GM12878 (cell line): ENCODE data around the gene KRIT1.

Source experiments
- BCLAF1 ChIP-seq: fragments of 450-650 bp; IDR thresholded peaks from 2 replicates; pipeline ENCODE4 v1.6.1; 2017; ENCODE audit warnings: antibody characterized with exemption, mild to moderate bottlenecking, moderate library complexity
- CTCF ChIP-seq, 3 experiments: IDR thresholded peaks in 2 of 3; conservative IDR thresholded peaks in 1 of 3; 2 replicates each; pipeline ENCODE4 v1.5.1; 2011; ENCODE audit warnings: low read depth in 3 of 3, low read length in 3 of 3, mild to moderate bottlenecking in 3 of 3, control low read depth in 2 of 3, moderate library complexity in 2 of 3, inconsistent platforms in 1 of 3, mixed read lengths in 1 of 3; ENCODE audit not compliant: control insufficient read depth in 2 of 3, insufficient read depth in 1 of 3; ENCODE audit errors: extremely low read depth in 1 of 3
- EGR1 ChIP-seq, 2 experiments: IDR thresholded peaks; 1 replicate in 1 of 2; 2 replicates in 1 of 2; pipeline ENCODE4 v1.6.1; 2011 to 2012; ENCODE audit warnings: low read depth in 2 of 2, low read length in 2 of 2, borderline replicate concordance in 1 of 2, mild to moderate bottlenecking in 1 of 2, moderate library complexity in 1 of 2
- LARP7 ChIP-seq: fragments of 450-650 bp; IDR thresholded peaks from 2 replicates; pipeline ENCODE4 v1.6.1; 2017; ENCODE audit warnings: mild to moderate bottlenecking
- MYB ChIP-seq: fragments of 150-350 bp; IDR thresholded peaks from 2 replicates; pipeline ENCODE4 v1.6.1; 2014; ENCODE audit warnings: mild to moderate bottlenecking, low read depth, low read length, borderline replicate concordance
- POU2F2 ChIP-seq: IDR thresholded peaks from 3 replicates; pipeline ENCODE4 v1.6.1; 2011; ENCODE audit warnings: low read depth, mild to moderate bottlenecking, low read length, borderline replicate concordance
- RB1 ChIP-seq: fragments of 450-650 bp; formaldehyde crosslinking; IDR thresholded peaks from 2 replicates; pipeline ENCODE4 v1.6.1; 2017; ENCODE audit warnings: mild to moderate bottlenecking, borderline replicate concordance
- RBBP5 ChIP-seq: fragments of 200-600 bp; sonication (generic); conservative IDR thresholded peaks from 2 replicates; pipeline ENCODE4 v1.6.1; 2016
- SMARCA5 ChIP-seq: fragments of 450-650 bp; IDR thresholded peaks from 2 replicates; pipeline ENCODE4 v1.6.1; 2017; ENCODE audit warnings: mild to moderate bottlenecking
- TCF7 ChIP-seq: IDR thresholded peaks from 2 replicates; pipeline ENCODE4 v1.6.1; 2014; ENCODE audit warnings: antibody characterized with exemption, borderline replicate concordance

- TF ChIP-seq CTCF (IDR thresholded peaks at IDR 0.05 in 2 of 3, conservative IDR thresholded peaks at IDR 0.05 in 1 of 3; ENCODE audit: control insufficient read depth in 2 of 3, extremely low read depth in 1 of 3, insufficient read depth in 1 of 3, low read depth in 3 of 3, low read length in 3 of 3) (no peak), SMARCA5 (no peak), RBBP5 (no peak), LARP7 (no peak), TCF7 (no peak), POU2F2 (no peak), BCLAF1 (no peak), RB1 (no peak), EGR1 (IDR thresholded peaks at IDR 0.05; ENCODE audit: borderline replicate concordance in 1 of 2, low read depth in 2 of 2, low read length in 2 of 2) (no peak), MYB (no peak)
Observed at GRCh38 chr7:92282930-92283329, 37.2 kb upstream of the KRIT1 start.
